WTC11 (cell line): ENCODE results near the gene ASB1. TPM values are rescaled to one million over a fixed set of nuclear protein-coding genes. Genes with fewer than 3 reads are reported as not detected.

Source experiments
- ATAC-seq: fragments of 200-7000 bp; cut with Tn5 transposase; 2 replicates; pipeline ENCODE4 v1.10.0; 2021; ENCODE audit warnings: mild to moderate bottlenecking, moderate library complexity
- CTCF ChIA-PET: fragments of 300-600 bp; sonication (Branson Sonifier 250); formaldehyde crosslinking; loops from one replicate; lab custom pipeline; 2021; ENCODE audit warnings: antibody characterized with exemption; lab: Charles Lee
- POLR2A ChIA-PET: fragments of 350-600 bp; sonication (Branson Sonifier 250); formaldehyde crosslinking; loops from one replicate; lab custom pipeline; 2021; ENCODE audit warnings: antibody characterized with exemption; lab: Charles Lee
- DNase-seq: peaks from one replicate; pipeline ENCODE4 v3.0.0; 2021; ENCODE audit warnings: low spot score
- H3K27ac Mint-ChIP-seq: 2 replicates; pipeline ENCODE4 v1.8.0; 2021; ENCODE audit warnings: mixed read lengths
- H3K27me3 Mint-ChIP-seq: 2 replicates; pipeline ENCODE4 v1.8.0; 2021; ENCODE audit warnings: low read depth, mild to moderate bottlenecking, moderate library complexity, mixed read lengths
- H3K36me3 Mint-ChIP-seq: 2 replicates; pipeline ENCODE4 v1.8.0; 2021; ENCODE audit warnings: mixed read lengths
- H3K4me1 Mint-ChIP-seq: 2 replicates; pipeline ENCODE4 v1.8.0; 2022; ENCODE audit warnings: mixed read lengths
- H3K4me3 Mint-ChIP-seq: 2 replicates; pipeline ENCODE4 v1.8.0; 2021; ENCODE audit warnings: mild to moderate bottlenecking, moderate library complexity, mixed read lengths
- H3K9me3 Mint-ChIP-seq: 2 replicates; pipeline ENCODE4 v1.8.0; 2021; ENCODE audit warnings: mixed read lengths
- AR ChIP-seq: fragments of 250-450 bp; sonication (Bioruptor Pico); IDR thresholded peaks from 2 replicates; pipeline ENCODE4 v1.9.0; 2021; ENCODE audit warnings: mild to moderate bottlenecking
- CTCF ChIP-seq: fragments of 200-600 bp; IDR thresholded peaks from 2 replicates; pipeline ENCODE4 v1.8.0; 2022; ENCODE audit warnings: antibody characterized with exemption
- FOXK1 ChIP-seq: sonication (generic); formaldehyde crosslinking; IDR thresholded peaks from 2 replicates; pipeline ENCODE4 v1.8.0; 2022; ENCODE audit warnings: mild to moderate bottlenecking, moderate library complexity, missing genetic modification reagents
- GTF2I ChIP-seq: fragments of 250-450 bp; sonication (Bioruptor Pico); conservative IDR thresholded peaks from 2 replicates; pipeline ENCODE4 v1.4.0; 2021; ENCODE audit warnings: mild to moderate bottlenecking
- MXD4 ChIP-seq: fragments of 250-450 bp; sonication (Bioruptor Pico); IDR thresholded peaks from 2 replicates; pipeline ENCODE4 v1.8.0; 2021; ENCODE audit warnings: mild to moderate bottlenecking, moderate library complexity, borderline replicate concordance
- NR1H2 ChIP-seq: sonication (generic); formaldehyde crosslinking; IDR thresholded peaks from 2 replicates; pipeline ENCODE4 v1.9.0; 2021; ENCODE audit warnings: mild to moderate bottlenecking, moderate library complexity, missing genetic modification reagents
- TEAD4 ChIP-seq: sonication (generic); formaldehyde crosslinking; IDR thresholded peaks from 2 replicates; pipeline ENCODE4 v1.8.0; 2022; ENCODE audit warnings: mild to moderate bottlenecking, missing genetic modification reagents
- ZBTB43 ChIP-seq: sonication (generic); formaldehyde crosslinking; IDR thresholded peaks from 2 replicates; pipeline ENCODE4 v1.8.1; 2023; ENCODE audit warnings: mild to moderate bottlenecking, missing genetic modification reagents
- ZNF219 ChIP-seq: sonication (generic); formaldehyde crosslinking; IDR thresholded peaks from 2 replicates; pipeline ENCODE4 v1.8.0; 2023; ENCODE audit warnings: missing genetic modification reagents, mild to moderate bottlenecking, borderline replicate concordance
- ZNF263 ChIP-seq: sonication (generic); formaldehyde crosslinking; IDR thresholded peaks from 2 replicates; pipeline ENCODE4 v1.8.1; 2022; ENCODE audit warnings: low read depth, mild to moderate bottlenecking, moderate library complexity, missing genetic modification reagents
- ZNF416 ChIP-seq: fragments of 250-450 bp; sonication (Bioruptor Pico); IDR thresholded peaks from 2 replicates; pipeline ENCODE4 v1.9.0; 2021; ENCODE audit warnings: mild to moderate bottlenecking, inconsistent platforms
- total RNA-seq: library from RNA; stranded (reverse); gene quantifications from 3 replicates; pipeline ENCODE4 v1.2.3, GENCODE V29; 2021
- TF ChIP-seq, protein P1 (sequence below): fragments of 250-450 bp; sonication (Bioruptor Pico); IDR thresholded peaks from 2 replicates; pipeline ENCODE4 v1.9.0; 2021; ENCODE audit warnings: moderate library complexity, mild to moderate bottlenecking, inconsistent platforms, borderline replicate concordance
- TF ChIP-seq, protein P2 (sequence below): sonication (generic); formaldehyde crosslinking; IDR thresholded peaks from 2 replicates; pipeline ENCODE4 v1.8.0; 2022; ENCODE audit warnings: missing genetic modification reagents
- TF ChIP-seq, protein P3 (sequence below): sonication (generic); formaldehyde crosslinking; IDR thresholded peaks from 2 replicates; pipeline ENCODE4 v1.8.1; 2023; ENCODE audit warnings: mild to moderate bottlenecking, missing genetic modification reagents, borderline replicate concordance
- TF ChIP-seq, protein P4 (sequence below): sonication (generic); formaldehyde crosslinking; IDR thresholded peaks from 2 replicates; pipeline ENCODE4 v1.8.1; 2022; ENCODE audit warnings: mild to moderate bottlenecking, moderate library complexity, missing genetic modification reagents

Gene ASB1
- total RNA-seq, 1 experiment from 2014 or later = 43.9 TPM

GRCh38 chr2:238461916-238462315 is 35.2 kb downstream of the ASB1 start:
- POLR2A ChIA-PET = no interaction called here
- H3K4me1 Mint-ChIP-seq = no peaks in the 10 kb centered on the region
- TF ChIP-seq, protein P1, sequence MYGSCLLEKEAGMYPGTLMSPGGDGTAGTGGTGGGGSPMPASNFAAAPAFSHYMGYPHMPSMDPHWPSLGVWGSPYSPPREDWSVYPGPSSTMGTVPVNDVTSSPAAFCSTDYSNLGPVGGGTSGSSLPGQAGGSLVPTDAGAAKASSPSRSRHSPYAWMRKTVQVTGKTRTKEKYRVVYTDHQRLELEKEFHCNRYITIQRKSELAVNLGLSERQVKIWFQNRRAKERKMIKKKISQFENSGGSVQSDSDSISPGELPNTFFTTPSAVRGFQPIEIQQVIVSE = no peak
- no peak for TF ChIP-seq ZBTB43 (CRISPR knock-in tag)
- CTCF ChIA-PET = interaction anchor here (0.6 to 4.0 kb wide), 4 partner anchors 29 to 327 kb away, joined by 4 to 23 read pairs (median 5); no protein-coding TSS in a partner anchor
- H3K27ac Mint-ChIP-seq = no peak overlapping the region
- ATAC-seq = no peak
- no peaks in the 10 kb centered on the region for H3K36me3 Mint-ChIP-seq
- no peak for DNase-seq
- H3K27me3 Mint-ChIP-seq = no peaks in the 10 kb centered on the region
- H3K9me3 Mint-ChIP-seq = peaks cover 3% of the 10 kb centered on the region
- H3K4me3 Mint-ChIP-seq = no peak overlapping the region

DNA sequence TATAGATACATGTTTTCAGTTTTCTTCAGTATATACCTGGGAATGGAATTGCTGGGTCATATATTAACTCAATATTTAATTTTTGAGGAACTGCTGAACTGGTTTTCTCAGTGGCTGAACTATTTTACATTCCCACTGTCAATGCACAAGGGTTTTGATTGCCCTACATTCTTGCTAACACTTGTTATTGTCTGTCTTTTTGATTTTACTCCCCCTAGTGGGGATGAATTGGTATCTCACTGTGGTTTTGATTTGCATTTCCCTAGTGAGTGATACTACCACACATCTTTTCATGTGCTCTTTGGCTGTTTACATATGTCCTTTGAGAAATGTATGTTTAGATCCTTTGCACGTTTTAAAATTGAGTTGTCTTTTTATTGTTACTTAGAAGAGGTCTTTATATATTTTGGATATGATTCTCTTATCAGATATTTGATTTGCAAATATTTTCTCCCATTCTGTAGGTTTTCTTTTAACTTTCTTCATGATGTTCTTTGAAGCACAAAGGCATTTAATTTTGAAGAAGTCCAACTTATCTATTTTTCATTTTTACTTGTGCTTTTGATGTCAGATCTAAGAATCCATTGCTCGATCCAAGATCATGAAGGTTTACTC is 36.2 kb downstream of the ASB1 start:
- TF ChIP-seq TEAD4 (CRISPR knock-in tag) (no peak), CTCF (peak; percentile 51; the same call in 1 of the 2 replicates), GTF2I (CRISPR knock-in tag) (0 out of 2 replicates have a peak, but pooled peaks have one; percentile 45)
- TF ChIP-seq, protein P2, sequence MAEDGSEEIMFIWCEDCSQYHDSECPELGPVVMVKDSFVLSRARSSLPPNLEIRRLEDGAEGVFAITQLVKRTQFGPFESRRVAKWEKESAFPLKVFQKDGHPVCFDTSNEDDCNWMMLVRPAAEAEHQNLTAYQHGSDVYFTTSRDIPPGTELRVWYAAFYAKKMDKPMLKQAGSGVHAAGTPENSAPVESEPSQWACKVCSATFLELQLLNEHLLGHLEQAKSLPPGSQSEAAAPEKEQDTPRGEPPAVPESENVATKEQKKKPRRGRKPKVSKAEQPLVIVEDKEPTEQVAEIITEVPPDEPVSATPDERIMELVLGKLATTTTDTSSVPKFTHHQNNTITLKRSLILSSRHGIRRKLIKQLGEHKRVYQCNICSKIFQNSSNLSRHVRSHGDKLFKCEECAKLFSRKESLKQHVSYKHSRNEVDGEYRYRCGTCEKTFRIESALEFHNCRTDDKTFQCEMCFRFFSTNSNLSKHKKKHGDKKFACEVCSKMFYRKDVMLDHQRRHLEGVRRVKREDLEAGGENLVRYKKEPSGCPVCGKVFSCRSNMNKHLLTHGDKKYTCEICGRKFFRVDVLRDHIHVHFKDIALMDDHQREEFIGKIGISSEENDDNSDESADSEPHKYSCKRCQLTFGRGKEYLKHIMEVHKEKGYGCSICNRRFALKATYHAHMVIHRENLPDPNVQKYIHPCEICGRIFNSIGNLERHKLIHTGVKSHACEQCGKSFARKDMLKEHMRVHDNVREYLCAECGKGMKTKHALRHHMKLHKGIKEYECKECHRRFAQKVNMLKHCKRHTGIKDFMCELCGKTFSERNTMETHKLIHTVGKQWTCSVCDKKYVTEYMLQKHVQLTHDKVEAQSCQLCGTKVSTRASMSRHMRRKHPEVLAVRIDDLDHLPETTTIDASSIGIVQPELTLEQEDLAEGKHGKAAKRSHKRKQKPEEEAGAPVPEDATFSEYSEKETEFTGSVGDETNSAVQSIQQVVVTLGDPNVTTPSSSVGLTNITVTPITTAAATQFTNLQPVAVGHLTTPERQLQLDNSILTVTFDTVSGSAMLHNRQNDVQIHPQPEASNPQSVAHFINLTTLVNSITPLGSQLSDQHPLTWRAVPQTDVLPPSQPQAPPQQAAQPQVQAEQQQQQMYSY (CRISPR knock-in tag) = no peak
- CTCF ChIA-PET = no interaction called here
- no peak for DNase-seq

DNA sequence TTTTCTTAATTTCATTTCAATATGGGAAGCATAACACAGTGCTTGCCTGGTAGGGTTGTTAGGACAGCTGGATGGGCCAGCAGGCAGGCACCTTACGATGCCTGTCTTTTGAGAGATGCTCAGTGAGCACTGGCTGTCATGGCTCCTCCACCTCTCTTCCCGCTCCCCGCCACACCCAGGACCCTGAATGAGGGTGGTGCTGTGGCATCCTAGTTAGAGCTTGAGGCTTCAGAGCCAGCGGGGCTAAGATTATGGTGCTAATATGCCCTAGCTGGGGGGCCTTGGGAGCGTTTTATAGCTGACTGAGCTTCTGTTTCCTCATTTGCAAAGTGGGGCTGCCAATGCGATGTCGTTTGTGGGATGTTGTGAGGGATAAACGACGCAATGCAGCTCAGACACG is 37.7 kb downstream of the ASB1 start:
- ATAC-seq = no peak
- Mint-ChIP-seq H3K4me3 (no peak overlapping the region), H3K27me3 (no peaks in the 10 kb centered on the region; the same call in 1 of the 2 replicates), H3K27ac (no peak overlapping the region), H3K36me3 (peaks cover 6% of the 10 kb centered on the region), H3K9me3 (peaks cover 12% of the 10 kb centered on the region), H3K4me1 (no peaks in the 10 kb centered on the region)
- no peak for DNase-seq
- ChIA-PET POLR2A (interaction anchor here (0.5 to 0.6 kb wide), 2 partner anchors 17 to 171 kb away, joined by 4 to 12 read pairs; no protein-coding TSS in a partner anchor), CTCF (interaction anchor here (2.3 to 3.0 kb wide), 2 partner anchors 93 to 107 kb away, joined by 6 to 9 read pairs; no protein-coding TSS in a partner anchor)
- no peak for TF ChIP-seq ZNF416 (CRISPR knock-in tag)
- TF ChIP-seq, protein P3, sequence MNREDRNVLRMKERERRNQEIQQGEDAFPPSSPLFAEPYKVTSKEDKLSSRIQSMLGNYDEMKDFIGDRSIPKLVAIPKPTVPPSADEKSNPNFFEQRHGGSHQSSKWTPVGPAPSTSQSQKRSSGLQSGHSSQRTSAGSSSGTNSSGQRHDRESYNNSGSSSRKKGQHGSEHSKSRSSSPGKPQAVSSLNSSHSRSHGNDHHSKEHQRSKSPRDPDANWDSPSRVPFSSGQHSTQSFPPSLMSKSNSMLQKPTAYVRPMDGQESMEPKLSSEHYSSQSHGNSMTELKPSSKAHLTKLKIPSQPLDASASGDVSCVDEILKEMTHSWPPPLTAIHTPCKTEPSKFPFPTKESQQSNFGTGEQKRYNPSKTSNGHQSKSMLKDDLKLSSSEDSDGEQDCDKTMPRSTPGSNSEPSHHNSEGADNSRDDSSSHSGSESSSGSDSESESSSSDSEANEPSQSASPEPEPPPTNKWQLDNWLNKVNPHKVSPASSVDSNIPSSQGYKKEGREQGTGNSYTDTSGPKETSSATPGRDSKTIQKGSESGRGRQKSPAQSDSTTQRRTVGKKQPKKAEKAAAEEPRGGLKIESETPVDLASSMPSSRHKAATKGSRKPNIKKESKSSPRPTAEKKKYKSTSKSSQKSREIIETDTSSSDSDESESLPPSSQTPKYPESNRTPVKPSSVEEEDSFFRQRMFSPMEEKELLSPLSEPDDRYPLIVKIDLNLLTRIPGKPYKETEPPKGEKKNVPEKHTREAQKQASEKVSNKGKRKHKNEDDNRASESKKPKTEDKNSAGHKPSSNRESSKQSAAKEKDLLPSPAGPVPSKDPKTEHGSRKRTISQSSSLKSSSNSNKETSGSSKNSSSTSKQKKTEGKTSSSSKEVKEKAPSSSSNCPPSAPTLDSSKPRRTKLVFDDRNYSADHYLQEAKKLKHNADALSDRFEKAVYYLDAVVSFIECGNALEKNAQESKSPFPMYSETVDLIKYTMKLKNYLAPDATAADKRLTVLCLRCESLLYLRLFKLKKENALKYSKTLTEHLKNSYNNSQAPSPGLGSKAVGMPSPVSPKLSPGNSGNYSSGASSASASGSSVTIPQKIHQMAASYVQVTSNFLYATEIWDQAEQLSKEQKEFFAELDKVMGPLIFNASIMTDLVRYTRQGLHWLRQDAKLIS (CRISPR knock-in tag) = no peak
- no peak for TF ChIP-seq NR1H2
- no peak for TF ChIP-seq ZNF263
- TF ChIP-seq FOXK1 (CRISPR knock-in tag) = no peak
- TF ChIP-seq ZNF219 (CRISPR knock-in tag) = no peak
- no peak for TF ChIP-seq MXD4 (CRISPR knock-in tag)
- no peak for TF ChIP-seq AR (CRISPR knock-in tag)
- TF ChIP-seq, protein P4, sequence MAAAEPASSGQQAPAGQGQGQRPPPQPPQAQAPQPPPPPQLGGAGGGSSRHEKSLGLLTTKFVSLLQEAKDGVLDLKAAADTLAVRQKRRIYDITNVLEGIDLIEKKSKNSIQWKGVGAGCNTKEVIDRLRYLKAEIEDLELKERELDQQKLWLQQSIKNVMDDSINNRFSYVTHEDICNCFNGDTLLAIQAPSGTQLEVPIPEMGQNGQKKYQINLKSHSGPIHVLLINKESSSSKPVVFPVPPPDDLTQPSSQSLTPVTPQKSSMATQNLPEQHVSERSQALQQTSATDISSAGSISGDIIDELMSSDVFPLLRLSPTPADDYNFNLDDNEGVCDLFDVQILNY = no peak

More for the DNA sequence above, 36.2 kb downstream of the ASB1 start:
- H3K27ac Mint-ChIP-seq = no peak overlapping the region
- H3K36me3 Mint-ChIP-seq = no peaks in the 10 kb centered on the region
- no peaks in the 10 kb centered on the region for H3K4me1 Mint-ChIP-seq
- POLR2A ChIA-PET = no interaction called here
- H3K27me3 Mint-ChIP-seq = no peaks in the 10 kb centered on the region
- no peak overlapping the region for H3K4me3 Mint-ChIP-seq
- no peaks in the 10 kb centered on the region for H3K9me3 Mint-ChIP-seq
- ATAC-seq = peak; percentile 71
